ENCODE measurements around the gene C10orf120.

Gene C10orf120

DNA sequence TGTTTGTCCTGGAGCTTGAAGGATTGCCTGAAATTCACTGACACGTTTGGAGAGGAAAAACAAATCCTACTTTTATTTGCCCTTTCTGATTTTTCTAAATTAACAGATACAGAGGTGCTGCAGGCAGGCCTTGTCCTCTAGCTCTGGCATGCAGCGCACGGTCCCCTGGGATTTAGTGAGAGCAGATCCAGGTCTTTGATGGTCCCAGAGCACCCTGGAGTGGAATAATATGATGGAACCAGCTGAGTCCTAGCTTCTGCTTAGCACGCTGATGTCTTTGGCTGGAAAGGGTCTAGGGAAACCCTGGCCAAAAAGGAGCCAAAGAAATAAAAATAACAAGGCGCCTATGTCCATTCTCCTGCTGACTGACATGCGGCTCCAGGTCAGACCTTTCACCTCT lies 40.5 kb downstream of the C10orf120 start:
- TF ChIP-seq, protein P1, sequence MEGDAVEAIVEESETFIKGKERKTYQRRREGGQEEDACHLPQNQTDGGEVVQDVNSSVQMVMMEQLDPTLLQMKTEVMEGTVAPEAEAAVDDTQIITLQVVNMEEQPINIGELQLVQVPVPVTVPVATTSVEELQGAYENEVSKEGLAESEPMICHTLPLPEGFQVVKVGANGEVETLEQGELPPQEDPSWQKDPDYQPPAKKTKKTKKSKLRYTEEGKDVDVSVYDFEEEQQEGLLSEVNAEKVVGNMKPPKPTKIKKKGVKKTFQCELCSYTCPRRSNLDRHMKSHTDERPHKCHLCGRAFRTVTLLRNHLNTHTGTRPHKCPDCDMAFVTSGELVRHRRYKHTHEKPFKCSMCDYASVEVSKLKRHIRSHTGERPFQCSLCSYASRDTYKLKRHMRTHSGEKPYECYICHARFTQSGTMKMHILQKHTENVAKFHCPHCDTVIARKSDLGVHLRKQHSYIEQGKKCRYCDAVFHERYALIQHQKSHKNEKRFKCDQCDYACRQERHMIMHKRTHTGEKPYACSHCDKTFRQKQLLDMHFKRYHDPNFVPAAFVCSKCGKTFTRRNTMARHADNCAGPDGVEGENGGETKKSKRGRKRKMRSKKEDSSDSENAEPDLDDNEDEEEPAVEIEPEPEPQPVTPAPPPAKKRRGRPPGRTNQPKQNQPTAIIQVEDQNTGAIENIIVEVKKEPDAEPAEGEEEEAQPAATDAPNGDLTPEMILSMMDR (IDR thresholded peaks at IDR 0.05; ENCODE audit: control insufficient read depth, extremely low read depth, insufficient read depth): no peak
- no peak for DNase-seq (ENCODE audit: low read depth)
- no peak overlapping the region for H3K4me3 ChIP-seq (ENCODE audit: low read depth, low read length)

DNA sequence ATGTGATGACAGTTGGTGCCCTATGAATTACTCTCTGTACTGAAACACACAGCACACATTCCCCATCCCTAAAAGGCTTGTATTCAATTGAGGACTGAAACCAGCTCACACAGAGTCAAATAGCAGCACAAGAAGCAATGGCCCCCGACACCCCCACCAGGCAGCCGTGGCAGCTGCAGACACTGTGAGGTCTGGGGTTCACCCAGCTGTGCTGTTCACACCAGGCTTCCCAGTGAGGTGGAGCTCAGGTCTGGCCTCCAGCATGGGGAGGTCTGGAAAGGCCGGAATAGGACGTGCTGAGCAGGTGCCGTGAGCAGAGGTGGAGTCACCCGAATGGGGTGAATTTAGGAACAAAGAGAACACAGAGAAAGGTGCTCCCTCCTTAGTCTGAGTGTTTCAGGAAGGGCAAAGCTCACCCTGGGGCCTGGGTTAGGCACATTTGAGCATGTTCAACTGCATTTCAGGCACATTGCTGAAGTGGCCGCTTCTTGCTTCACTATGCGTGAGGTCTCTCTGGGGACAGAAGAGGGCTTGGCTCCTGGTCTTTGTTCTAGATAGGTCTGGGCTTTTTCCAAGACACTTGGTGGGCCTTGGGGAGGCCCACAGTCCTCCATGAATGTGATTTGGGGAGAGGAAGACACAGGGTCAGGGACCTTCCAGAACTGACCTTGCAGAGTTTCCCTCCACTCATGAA lies 41.1 kb downstream of the C10orf120 start:
- DNase-seq (ENCODE audit: low read depth): no peak

DNA sequence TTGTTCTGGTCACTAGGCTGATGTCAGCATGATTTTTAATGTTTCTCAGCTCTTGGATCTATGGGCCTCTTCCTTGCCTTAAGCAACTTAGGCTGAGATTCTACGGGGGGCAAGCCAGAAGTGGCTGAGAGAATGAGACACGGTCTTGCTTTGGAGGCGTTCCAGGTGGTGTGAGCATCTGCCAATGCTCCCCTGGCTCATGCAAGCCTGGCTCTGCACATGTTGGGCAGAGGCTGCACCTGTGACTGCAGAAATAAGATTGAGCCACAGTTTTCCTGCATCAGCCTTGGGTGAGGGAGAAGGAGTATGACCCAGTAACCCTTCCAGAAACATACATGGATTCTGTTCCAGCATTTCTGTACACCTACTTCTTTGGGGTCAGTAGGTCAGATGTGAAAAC lies 41.9 kb downstream of the C10orf120 start:
- DNase-seq (ENCODE audit: low read depth): no peak
- H3K4me3 ChIP-seq (ENCODE audit: low read depth, low read length): no peak overlapping the region
- TF ChIP-seq, protein P1 (IDR thresholded peaks at IDR 0.05; ENCODE audit: control insufficient read depth, extremely low read depth, insufficient read depth): no peak

More for the DNA sequence above, 41.1 kb downstream of the C10orf120 start:
- H3K4me3 ChIP-seq (ENCODE audit: low read depth, low read length): no peak overlapping the region
- TF ChIP-seq, protein P1 (IDR thresholded peaks at IDR 0.05; ENCODE audit: control insufficient read depth, extremely low read depth, insufficient read depth): no peak

DNA sequence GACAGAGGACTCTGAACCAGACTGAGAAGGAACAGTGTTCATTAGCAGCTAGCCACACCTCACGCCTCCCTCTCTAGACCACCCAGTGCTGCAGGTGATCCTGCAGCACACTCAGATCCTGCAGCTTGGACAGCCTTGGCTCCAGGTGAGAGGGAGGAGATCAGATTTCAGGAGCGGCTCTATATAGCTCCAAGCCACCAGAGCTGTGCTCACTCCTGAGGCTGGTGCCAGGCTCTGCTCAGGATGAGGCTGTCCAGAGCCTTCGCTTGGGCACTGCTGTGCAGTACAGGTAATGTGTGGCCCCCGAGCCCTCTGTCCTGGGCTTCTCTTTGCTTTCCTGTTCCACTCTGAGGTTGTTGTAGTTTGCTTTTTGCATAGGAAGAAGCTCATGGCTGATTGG lies 42.4 kb downstream of the C10orf120 start:
- DNase-seq (ENCODE audit: low read depth): peak; percentile 10
- TF ChIP-seq, protein P1 (IDR thresholded peaks at IDR 0.05; ENCODE audit: control insufficient read depth, extremely low read depth, insufficient read depth): no peak
- H3K4me3 ChIP-seq (ENCODE audit: low read depth, low read length): no peak overlapping the region

DNA sequence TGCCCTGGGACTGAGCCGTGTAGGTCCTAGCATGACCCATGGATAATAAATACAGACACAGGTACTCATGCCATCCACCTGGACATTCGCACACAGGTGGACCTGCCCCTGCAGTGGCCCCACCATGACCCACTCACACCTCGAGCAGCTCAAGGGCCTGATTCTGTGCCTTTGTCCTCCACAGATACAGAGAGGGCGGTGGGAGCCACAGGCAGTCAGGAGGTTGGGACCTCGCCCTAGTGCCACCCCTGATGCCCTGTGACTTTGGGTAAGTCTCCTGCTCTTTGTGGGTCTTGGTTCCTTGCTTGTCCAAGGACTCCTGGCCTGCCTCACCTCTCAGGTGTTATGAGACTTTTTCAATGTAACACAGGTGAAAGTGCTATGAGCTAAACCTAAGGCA lies 42.9 kb downstream of the C10orf120 start:
- TF ChIP-seq, protein P1 (IDR thresholded peaks at IDR 0.05; ENCODE audit: control insufficient read depth, extremely low read depth, insufficient read depth): no peak
- no peak for DNase-seq (ENCODE audit: low read depth)
- H3K4me3 ChIP-seq (ENCODE audit: low read depth, low read length): no peak overlapping the region

DNA sequence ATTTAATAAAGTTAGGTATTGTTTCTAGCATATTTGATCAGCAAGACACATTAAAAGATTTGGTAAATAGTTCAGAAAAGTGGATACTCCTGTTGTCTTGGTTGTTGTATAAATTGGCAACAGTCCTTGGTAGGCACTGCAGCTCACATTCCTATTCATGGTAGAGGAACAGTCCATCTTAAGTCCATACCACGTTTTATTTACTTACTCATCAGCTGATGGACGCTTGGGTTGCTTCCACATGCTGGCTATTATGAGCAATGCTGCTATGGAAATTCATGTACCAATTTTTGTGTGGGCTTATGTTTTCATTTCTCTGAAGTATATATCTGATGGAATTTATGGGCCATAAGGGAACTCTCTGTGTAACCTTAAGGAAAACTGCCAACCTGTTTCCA lies 43.3 kb downstream of the C10orf120 start:
- peak; percentile 90 for DNase-seq (ENCODE audit: low read depth)
- TF ChIP-seq, protein P1 (IDR thresholded peaks at IDR 0.05; ENCODE audit: control insufficient read depth, extremely low read depth, insufficient read depth): no peak
- H3K4me3 ChIP-seq (ENCODE audit: low read depth, low read length): no peak overlapping the region

Data from LNCaP clone FGC (cell line).